Ovary (tissue), 3 donors: Measurements from ENCODE around the gene FBXW7.

Experiments used
- CTCF ChIP-seq, 3 donors: fragments of 450-650 bp in 2 of 3; fragments of 200-600 bp in 1 of 3; IDR thresholded peaks; one replicate each; pipeline versions ENCODE4 v1.5.1 to v1.8.0; 2016 to 2022; ENCODE audit warnings: antibody characterized with exemption in 3 of 3, mild to moderate bottlenecking in 1 of 3
- EP300 ChIP-seq: sonication (generic); formaldehyde crosslinking; IDR thresholded peaks from one replicate; pipeline ENCODE4 v1.6.1; 2017; ENCODE audit warnings: antibody characterized with exemption
- POLR2A ChIP-seq: fragments of 450-650 bp; IDR thresholded peaks from one replicate; pipeline ENCODE4 v1.6.1; 2017; ENCODE audit warnings: antibody characterized with exemption, mild to moderate bottlenecking, moderate library complexity
- donor health status: DM: no; HTN: no; CAD: no.

GRCh38 chr4:152281211-152281610 lies 254.7 kb downstream of the FBXW7 start:
- no peak for TF ChIP-seq POLR2A
- no peak for TF ChIP-seq CTCF (IDR thresholded peaks at IDR 0.05)
- no peak for TF ChIP-seq EP300
